ENCODE data around the gene OR1D5. TPM values are rescaled to one million over a fixed set of nuclear protein-coding genes. Genes with fewer than 3 reads are reported as not detected.

The OR1D5 gene
- total RNA-seq, 2 experiments from 2014 or later: not detected

GRCh38 chr17:3012926-3013581 is 50.4 kb downstream of the OR1D5 start:
- POLR2A ChIA-PET: no interaction called here
- CTCF ChIA-PET: interaction anchor here (0.8 to 1.8 kb wide), 12 partner anchors 9 to 597 kb away, joined by 3 to 20 read pairs (median 4); no protein-coding TSS in a partner anchor

Other genes starting within 250 kb of the OR1D5 start
- gene OR1D2, start 40.8 kb upstream of the OR1D5 start, total RNA-seq: not detected
- gene OR1G1, start 63.9 kb upstream of the OR1D5 start, total RNA-seq: not detected
- not detected for gene OR1A2, start 133.9 kb upstream of the OR1D5 start, total RNA-seq
- gene OR1A1, start 144.1 kb upstream of the OR1D5 start, total RNA-seq: not detected
- under 1 TPM; 0.50 to 0.51 TPM for gene OR3A1, start 234.8 kb upstream of the OR1D5 start, total RNA-seq